HepG2 (cell line): ENCODE results near the gene SOX13. TPM values are rescaled to one million over a fixed set of nuclear protein-coding genes. Genes with fewer than 3 reads are reported as not detected.

Source experiments
- DDIT3 ChIP-seq: sonication (generic); formaldehyde crosslinking; IDR thresholded peaks from 2 replicates; pipeline ENCODE4 v1.4.0; 2020; ENCODE audit warnings: mild to moderate bottlenecking, missing genetic modification reagents
- EEA1 ChIP-seq: sonication (generic); formaldehyde crosslinking; IDR thresholded peaks from 2 replicates; pipeline ENCODE4 v1.5.1; 2020; ENCODE audit warnings: mild to moderate bottlenecking, missing genetic modification reagents, borderline replicate concordance
- FOXK1 ChIP-seq: sonication (generic); formaldehyde crosslinking; IDR thresholded peaks from 2 replicates; pipeline ENCODE4 v1.4.0; 2020; ENCODE audit warnings: low read depth, missing genetic modification reagents, borderline replicate concordance
- MTA3 ChIP-seq: sonication (generic); formaldehyde crosslinking; IDR thresholded peaks from 2 replicates; pipeline ENCODE4 v1.4.0; 2020; ENCODE audit warnings: missing genetic modification reagents
- SCMH1 ChIP-seq: sonication (generic); formaldehyde crosslinking; IDR thresholded peaks from 2 replicates; pipeline ENCODE4 v1.9.0; 2021; ENCODE audit warnings: missing genetic modification reagents, mild to moderate bottlenecking, borderline replicate concordance
- SSRP1 ChIP-seq: IDR thresholded peaks from 2 replicates; pipeline ENCODE4 v1.6.1; 2016; ENCODE audit warnings: control low read depth
- ZC3H4 ChIP-seq: sonication (generic); formaldehyde crosslinking; IDR thresholded peaks from 2 replicates; pipeline ENCODE4 v1.4.0; 2020; ENCODE audit warnings: missing genetic modification reagents, borderline replicate concordance
- ZNF276 ChIP-seq: sonication (generic); formaldehyde crosslinking; IDR thresholded peaks from 2 replicates; pipeline ENCODE4 v1.4.0; 2020; ENCODE audit warnings: mild to moderate bottlenecking, low read depth, missing genetic modification reagents
- ZNF562 ChIP-seq: sonication (generic); formaldehyde crosslinking; IDR thresholded peaks from 2 replicates; pipeline ENCODE4 v1.8.0; 2022; ENCODE audit warnings: missing genetic modification reagents, borderline replicate concordance
- ZNF569 ChIP-seq: sonication (generic); formaldehyde crosslinking; IDR thresholded peaks from 2 replicates; pipeline ENCODE4 v1.5.0; 2020; ENCODE audit warnings: mild to moderate bottlenecking, missing genetic modification reagents, moderate library complexity, borderline replicate concordance
- ZNF646 ChIP-seq: sonication (generic); formaldehyde crosslinking; IDR thresholded peaks from 2 replicates; pipeline ENCODE4 v1.9.0; 2021; ENCODE audit warnings: mild to moderate bottlenecking, missing genetic modification reagents
- ZNF691 ChIP-seq: sonication (generic); formaldehyde crosslinking; IDR thresholded peaks from 2 replicates; pipeline ENCODE4 v1.4.0; 2020; ENCODE audit warnings: missing genetic modification reagents, low read depth, mild to moderate bottlenecking, borderline replicate concordance
- polyA plus RNA-seq, 8 experiments: library from polyadenylated mRNA; depleted of rRNA in 3 of 8; stranded (reverse) in 7 of 8; unstranded in 1 of 8; fragments of >200 nt; fragmentation: Illumina TruSeq in 4 of 8; extraction: Trizol in 4 of 8; gene quantifications; 2 replicates each; pipeline versions ENCODE4 v1.2.1 to v1.2.3, GENCODE V29; 2011 to 2016; ENCODE audit warnings: low read depth in 4 of 8, missing spikeins in 1 of 8, mixed read lengths in 1 of 8; ENCODE audit not compliant: insufficient read depth in 1 of 8
- total RNA-seq, 5 experiments: library from RNA; depleted of rRNA; stranded (reverse); fragments of >200 nt; fragmentation: Illumina TruSeq; extraction: Trizol; gene quantifications; 2 replicates each; pipeline ENCODE4 v1.2.3, GENCODE V29; 2016; ENCODE audit warnings: low read depth in 1 of 5
- TF ChIP-seq, protein P1 (sequence below): sonication (generic); formaldehyde crosslinking; IDR thresholded peaks from 2 replicates; pipeline ENCODE4 v1.4.0; 2020; ENCODE audit warnings: missing genetic modification reagents; ENCODE audit errors: not compliant biosample characterization
- TF ChIP-seq, protein P2 (sequence below): sonication (generic); formaldehyde crosslinking; IDR thresholded peaks from 2 replicates; pipeline ENCODE4 v1.4.0; 2020; ENCODE audit warnings: missing genetic modification reagents

Gene SOX13
- total and polyA plus RNA-seq, 2 of the 13 experiments (the other 11 are each of a cell fraction or from before 2014, with no cell fraction given), result 13.3 to 15.8 TPM

- no peak for TF ChIP-seq ZNF276 (CRISPR knock-in tag)
- no peak for TF ChIP-seq SCMH1 (CRISPR knock-in tag)
- TF ChIP-seq ZNF691 (CRISPR knock-in tag), result no peak
- TF ChIP-seq ZNF562 (CRISPR knock-in tag), result no peak
- no peak for TF ChIP-seq EEA1 (CRISPR knock-in tag)
- TF ChIP-seq SSRP1 (CRISPR knock-in tag), result no peak
- no peak for TF ChIP-seq MTA3 (CRISPR knock-in tag)
- peak; percentile 87; the same call in 1 of the 2 replicates for TF ChIP-seq FOXK1
- no peak for TF ChIP-seq DDIT3 (CRISPR knock-in tag)
- peak; percentile 48; the same call in 1 of the 2 replicates for TF ChIP-seq ZC3H4 (CRISPR knock-in tag)
- TF ChIP-seq, protein P1, sequence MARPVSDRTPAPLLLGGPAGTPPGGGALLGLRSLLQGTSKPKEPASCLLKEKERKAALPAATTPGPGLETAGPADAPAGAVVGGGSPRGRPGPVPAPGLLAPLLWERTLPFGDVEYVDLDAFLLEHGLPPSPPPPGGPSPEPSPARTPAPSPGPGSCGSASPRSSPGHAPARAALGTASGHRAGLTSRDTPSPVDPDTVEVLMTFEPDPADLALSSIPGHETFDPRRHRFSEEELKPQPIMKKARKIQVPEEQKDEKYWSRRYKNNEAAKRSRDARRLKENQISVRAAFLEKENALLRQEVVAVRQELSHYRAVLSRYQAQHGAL (CRISPR knock-in tag), result no peak
- TF ChIP-seq ZNF569 (CRISPR knock-in tag), result no peak
- TF ChIP-seq, protein P2, sequence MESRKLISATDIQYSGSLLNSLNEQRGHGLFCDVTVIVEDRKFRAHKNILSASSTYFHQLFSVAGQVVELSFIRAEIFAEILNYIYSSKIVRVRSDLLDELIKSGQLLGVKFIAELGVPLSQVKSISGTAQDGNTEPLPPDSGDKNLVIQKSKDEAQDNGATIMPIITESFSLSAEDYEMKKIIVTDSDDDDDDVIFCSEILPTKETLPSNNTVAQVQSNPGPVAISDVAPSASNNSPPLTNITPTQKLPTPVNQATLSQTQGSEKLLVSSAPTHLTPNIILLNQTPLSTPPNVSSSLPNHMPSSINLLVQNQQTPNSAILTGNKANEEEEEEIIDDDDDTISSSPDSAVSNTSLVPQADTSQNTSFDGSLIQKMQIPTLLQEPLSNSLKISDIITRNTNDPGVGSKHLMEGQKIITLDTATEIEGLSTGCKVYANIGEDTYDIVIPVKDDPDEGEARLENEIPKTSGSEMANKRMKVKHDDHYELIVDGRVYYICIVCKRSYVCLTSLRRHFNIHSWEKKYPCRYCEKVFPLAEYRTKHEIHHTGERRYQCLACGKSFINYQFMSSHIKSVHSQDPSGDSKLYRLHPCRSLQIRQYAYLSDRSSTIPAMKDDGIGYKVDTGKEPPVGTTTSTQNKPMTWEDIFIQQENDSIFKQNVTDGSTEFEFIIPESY (CRISPR knock-in tag), result no peak
- TF ChIP-seq ZNF646 (CRISPR knock-in tag), result peak; percentile 43; the same call in 1 of the 2 replicates
Observed at GRCh38 chr1:204102029-204102611, 29.2 kb downstream of the SOX13 start (continued).
